PC-9 (cell line): Measurements from ENCODE around the gene CCDC124. TPM values are rescaled to one million over a fixed set of nuclear protein-coding genes. Genes with fewer than 3 reads are reported as not detected.

Experiments used
- BruUV-seq: library from RNA; stranded (reverse); fragments of 400-500 nt; replicated peaks from 2 replicates; lab custom pipeline; 2021; lab: Mats Ljungman, UMichigan
- CTCF ChIA-PET: fragments of 300-600 bp; sonication (Branson Sonifier 250); formaldehyde crosslinking; loops from one replicate; lab custom pipeline; 2022; ENCODE audit warnings: antibody characterized with exemption; lab: Charles Lee
- POLR2A ChIA-PET: fragments of 300-600 bp; sonication (Branson Sonifier 250); formaldehyde crosslinking; loops from one replicate; lab custom pipeline; 2022; ENCODE audit warnings: antibody characterized with exemption; ENCODE audit not compliant: unreplicated experiment; lab: Charles Lee
- DNase-seq, 2 experiments: peaks; one replicate each; pipeline versions ENCODE4 v3.0.0 to v3.0.0-alpha.2; 2015 to 2022; ENCODE audit warnings: mixed read lengths in 1 of 2
- H2AFZ ChIP-seq: fragments of 200-600 bp; sonication (generic); 2 replicates; pipeline ENCODE4 v1.8.1; 2017; ENCODE audit warnings: antibody characterized with exemption
- H3F3A ChIP-seq: fragments of 200-600 bp; sonication (generic); 2 replicates; pipeline ENCODE4 v1.8.1; 2017; ENCODE audit warnings: antibody characterized with exemption, mild to moderate bottlenecking, low read depth; ENCODE audit not compliant: insufficient read depth
- H3K27ac ChIP-seq: fragments of 200-600 bp; sonication (generic); 2 replicates; pipeline ENCODE4 v1.6.1; 2016; ENCODE audit warnings: mixed run types
- H3K27me3 ChIP-seq: fragments of 200-600 bp; sonication (generic); 2 replicates; pipeline ENCODE4 v1.6.1; 2016; ENCODE audit warnings: low read depth, mixed run types; ENCODE audit not compliant: insufficient read depth
- H3K36me3 ChIP-seq: fragments of 200-600 bp; sonication (generic); 2 replicates; pipeline ENCODE4 v1.6.1; 2016; ENCODE audit warnings: low read depth, mixed run types
- H3K4me1 ChIP-seq: fragments of 200-600 bp; sonication (generic); replicated peaks from 2 replicates; pipeline ENCODE4 v1.6.1; 2016; ENCODE audit warnings: mixed run types; ENCODE audit not compliant: insufficient read depth
- H3K4me2 ChIP-seq: fragments of 200-600 bp; sonication (generic); 2 replicates; pipeline ENCODE4 v1.6.1; 2017; ENCODE audit warnings: mixed run types
- H3K4me3 ChIP-seq: fragments of 200-600 bp; sonication (generic); 2 replicates; pipeline ENCODE4 v1.6.1; 2016; ENCODE audit warnings: mixed run types
- H3K79me2 ChIP-seq: fragments of 200-600 bp; sonication (generic); 2 replicates; pipeline ENCODE4 v1.6.1; 2017; ENCODE audit warnings: low read depth, mixed run types
- H3K9me2 ChIP-seq: fragments of 200-600 bp; sonication (generic); 2 replicates; pipeline ENCODE4 v1.8.1; 2017; ENCODE audit warnings: mild to moderate bottlenecking; ENCODE audit not compliant: insufficient read depth
- H3K9me3 ChIP-seq: fragments of 200-600 bp; sonication (generic); 2 replicates; pipeline ENCODE4 v1.8.1; 2016; ENCODE audit warnings: low read depth; ENCODE audit not compliant: insufficient read depth
- H4K20me1 ChIP-seq: fragments of 200-600 bp; sonication (generic); 2 replicates; pipeline ENCODE4 v1.8.1; 2017; ENCODE audit not compliant: insufficient read depth
- CTCF ChIP-seq: fragments of 200-600 bp; sonication (generic); conservative IDR thresholded peaks from 2 replicates; pipeline ENCODE4 v1.6.1; 2017; ENCODE audit warnings: mixed run types, antibody characterized with exemption, mild to moderate bottlenecking, moderate library complexity
- EZH2 ChIP-seq: fragments of 200-600 bp; sonication (generic); IDR thresholded peaks from 2 replicates; pipeline ENCODE4 v1.8.0; 2017; ENCODE audit warnings: antibody characterized with exemption, low read depth
- intact Hi-C: fragments of 100-400 bp; cut with micrococcal nuclease; formaldehyde crosslinking; loops from one replicate; pipeline ENCODE4 v1.10.0; 2022; ENCODE audit not compliant: unreplicated experiment
- total RNA-seq: library from RNA; stranded (reverse); gene quantifications from 2 replicates; pipeline ENCODE4 v1.2.3, GENCODE V29; 2021

CCDC124 gene
- total RNA-seq, 1 experiment from 2014 or later: 118 TPM

- DNase-seq: no peak
- BruUV-seq: no TSS peak
- peaks cover 27% of the 10 kb centered on the region for H3F3A ChIP-seq
- TF ChIP-seq EZH2: no peak
- no peak for TF ChIP-seq CTCF
- peaks cover 79% of the 10 kb centered on the region for H3K27me3 ChIP-seq
- H3K9me3 ChIP-seq: no peaks in the 10 kb centered on the region
- POLR2A ChIA-PET: no interaction called here
- intact Hi-C loops: no loop called here
- H3K4me2 ChIP-seq: no peak overlapping the region
- H3K79me2 ChIP-seq: no peaks in the 10 kb centered on the region
- H2AFZ ChIP-seq: no peak overlapping the region
- CTCF ChIA-PET: interaction anchor here (0.6 kb wide), 4 partner anchors 41 to 505 kb away, joined by 3 to 5 read pairs (median 3); no protein-coding TSS in a partner anchor
- peaks cover 21% of the 10 kb centered on the region for H3K4me1 ChIP-seq
- H3K27ac ChIP-seq: no peak overlapping the region
- H3K4me3 ChIP-seq: no peak overlapping the region
- H3K36me3 ChIP-seq: no peaks in the 10 kb centered on the region
- no peaks in the 10 kb centered on the region for H4K20me1 ChIP-seq
- no peaks in the 10 kb centered on the region for H3K9me2 ChIP-seq
Observed at GRCh38 chr19:17954401-17954800, 21.6 kb downstream of the CCDC124 start.

GRCh38 chr19:17957149-17957849, 24.5 kb downstream of the CCDC124 start:
- H3K4me3 ChIP-seq: no peak overlapping the region
- H3K36me3 ChIP-seq: no peaks in the 10 kb centered on the region
- no peak overlapping the region for H3K27ac ChIP-seq
- no peaks in the 10 kb centered on the region for H3K79me2 ChIP-seq
- H3K27me3 ChIP-seq: peaks cover 50% of the 10 kb centered on the region
- H3F3A ChIP-seq: peaks cover 13% of the 10 kb centered on the region; the same call in 1 of the 2 replicates
- no peak for DNase-seq
- BruUV-seq: no TSS peak
- H3K9me2 ChIP-seq: no peaks in the 10 kb centered on the region
- H2AFZ ChIP-seq: no peak overlapping the region
- H3K4me2 ChIP-seq: no peak overlapping the region
- TF ChIP-seq CTCF (no peak), EZH2 (no peak)
- H3K9me3 ChIP-seq: no peaks in the 10 kb centered on the region
- H3K4me1 ChIP-seq: no peaks in the 10 kb centered on the region
- intact Hi-C loops: no loop called here
- POLR2A ChIA-PET: no interaction called here
- CTCF ChIA-PET: no interaction called here
- H4K20me1 ChIP-seq: no peaks in the 10 kb centered on the region

GRCh38 chr19:17957885-17958284, 25.1 kb downstream of the CCDC124 start:
- H3K4me2 ChIP-seq: no peak overlapping the region
- intact Hi-C loops: no loop called here
- H3K4me1 ChIP-seq: no peaks in the 10 kb centered on the region
- H3K4me3 ChIP-seq: no peak overlapping the region
- H3K9me3 ChIP-seq: no peaks in the 10 kb centered on the region
- no peaks in the 10 kb centered on the region for H3K36me3 ChIP-seq
- no peak overlapping the region for H2AFZ ChIP-seq
- TF ChIP-seq CTCF (no peak), EZH2 (no peak)
- H3K27ac ChIP-seq: no peak overlapping the region
- no TSS peak for BruUV-seq
- peaks cover 13% of the 10 kb centered on the region; the same call in 1 of the 2 replicates for H3F3A ChIP-seq
- H3K27me3 ChIP-seq: peaks cover 44% of the 10 kb centered on the region
- no peak for DNase-seq
- ChIA-PET CTCF (no interaction called here), POLR2A (no interaction called here)
- H3K9me2 ChIP-seq: no peaks in the 10 kb centered on the region
- H3K79me2 ChIP-seq: no peaks in the 10 kb centered on the region
- H4K20me1 ChIP-seq: no peaks in the 10 kb centered on the region
